Cardiac septum (tissue), 1 donor: ENCODE results near the gene SDK1. TPM values are rescaled to one million over a fixed set of nuclear protein-coding genes. Genes with fewer than 3 reads are reported as not detected.
"Not testable (repeated sequence)": the region's sequence is repeated elsewhere in the genome, so short reads cannot be mapped to it uniquely, and the experiment has no call there.

ENCODE experiments used
- DNase-seq: peaks from one replicate; pipeline ENCODE4 v3.0.0-alpha.2; 2020; ENCODE audit warnings: low spot score
- intact Hi-C: fragments of 100-400 bp; cut with DNase I; formaldehyde crosslinking; loops from one replicate; pipeline ENCODE4 v1.14.0; 2022
- total RNA-seq: library from RNA; stranded (reverse); fragmentation: NEBNext Ultra II Directional; extraction: Animal tissue kit (Norgen Biotek cat#: 25700); gene quantifications from one replicate; pipeline ENCODE4 v1.2.1, GENCODE V29; 2021
- donor health status: DM: no; HTN: no; CAD: no.

The SDK1 gene
- total RNA-seq, 1 donor from 2014 or later: 0.32 TPM

DNA sequence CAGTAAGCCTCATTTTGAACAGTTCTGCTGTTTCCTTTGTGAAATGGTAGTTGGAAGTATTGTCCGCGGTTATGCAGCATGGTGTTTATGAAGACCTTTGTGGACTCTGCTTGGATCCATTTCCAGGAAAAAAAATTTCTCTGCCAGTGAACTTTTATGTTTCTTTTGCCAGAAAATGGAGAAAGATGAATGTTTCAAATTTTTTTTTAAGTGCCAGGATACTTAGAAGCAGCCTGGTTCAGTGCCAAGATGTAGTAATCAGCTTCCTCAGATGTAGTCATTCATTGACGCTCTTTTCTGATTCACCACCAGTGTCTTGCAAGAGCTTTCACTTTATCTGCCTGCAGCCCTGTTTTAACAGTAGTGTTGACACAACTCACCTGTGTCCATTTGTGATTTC lies 258.2 kb downstream of the SDK1 start:
- no peak for DNase-seq
- intact Hi-C loops: no loop called here

- DNase-seq: no peak
- intact Hi-C loops: no loop called here
These were observed 259.4 kb downstream of the SDK1 start for GRCh38 chr7:3560495-3560894.

GRCh38 chr7:3561932-3562331 lies 260.9 kb downstream of the SDK1 start:
- DNase-seq: no peak
- intact Hi-C loops: no loop called here

DNA sequence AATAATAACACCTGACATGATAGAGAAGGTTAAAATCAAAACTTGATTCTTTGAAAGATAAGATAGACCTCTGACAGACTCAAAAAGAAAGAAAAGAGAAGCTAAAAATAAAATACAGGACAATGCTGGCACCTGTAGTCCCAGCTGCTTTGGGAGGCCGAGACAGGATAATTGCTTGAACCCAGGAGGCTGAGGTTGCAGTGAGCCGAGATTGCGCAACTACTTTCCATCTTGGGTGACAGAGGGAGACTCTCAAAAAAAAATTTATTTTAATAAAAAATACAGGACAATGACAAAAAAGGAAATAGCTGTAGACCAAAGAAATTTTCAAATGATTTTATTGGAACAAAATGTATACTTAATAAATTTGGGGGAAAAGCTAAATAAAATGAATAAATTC lies 263.2 kb downstream of the SDK1 start:
- intact Hi-C loops: no loop called here
- no peak for DNase-seq

GRCh38 chr7:3568516-3568915 lies 267.5 kb downstream of the SDK1 start:
- no peak for DNase-seq
- intact Hi-C loops: no loop called here

- intact Hi-C loops: no loop called here
- no peak for DNase-seq
These were observed 268.6 kb downstream of the SDK1 start for GRCh38 chr7:3569643-3570042.

DNA sequence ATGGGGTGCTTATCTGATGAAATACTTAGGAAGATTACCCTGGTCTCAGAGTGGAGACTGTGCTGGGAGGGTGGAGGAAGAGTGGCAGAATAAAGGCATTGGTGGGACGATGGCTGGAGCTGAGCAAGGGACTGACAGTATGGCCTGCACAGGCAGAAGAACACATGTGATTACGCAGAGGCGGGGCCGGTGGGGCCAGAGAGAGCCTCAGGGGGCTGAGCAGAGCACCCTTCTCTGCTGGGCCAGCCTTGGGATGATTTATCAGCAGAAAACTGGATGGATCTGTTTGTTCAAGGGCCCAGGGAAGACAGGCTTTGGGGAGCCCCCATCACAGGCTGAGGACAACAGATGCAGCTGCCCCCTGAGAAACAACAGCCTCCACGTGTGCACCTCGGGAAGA lies 272.1 kb downstream of the SDK1 start:
- intact Hi-C loops: no loop called here
- DNase-seq: no peak

DNA sequence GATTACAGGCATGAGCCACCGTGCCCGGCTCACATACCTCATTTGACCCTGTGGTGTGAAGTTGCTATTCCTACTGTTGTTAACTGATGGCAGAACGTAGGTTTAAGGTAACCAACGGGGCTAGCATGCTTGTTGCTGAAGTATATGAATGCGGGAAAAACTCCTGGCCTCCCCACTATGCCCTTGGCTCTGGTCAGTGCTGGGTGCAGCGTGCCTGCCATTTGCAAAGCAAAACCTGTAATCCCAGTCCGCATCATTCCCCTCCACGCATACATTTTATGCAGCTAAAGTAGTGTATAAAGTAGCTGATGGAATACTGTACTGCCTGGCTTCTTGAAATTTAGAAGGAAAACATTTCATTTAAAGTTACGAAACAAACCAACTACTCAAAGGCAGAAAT lies 273.3 kb downstream of the SDK1 start:
- intact Hi-C loops: no loop called here
- no peak for DNase-seq

DNA sequence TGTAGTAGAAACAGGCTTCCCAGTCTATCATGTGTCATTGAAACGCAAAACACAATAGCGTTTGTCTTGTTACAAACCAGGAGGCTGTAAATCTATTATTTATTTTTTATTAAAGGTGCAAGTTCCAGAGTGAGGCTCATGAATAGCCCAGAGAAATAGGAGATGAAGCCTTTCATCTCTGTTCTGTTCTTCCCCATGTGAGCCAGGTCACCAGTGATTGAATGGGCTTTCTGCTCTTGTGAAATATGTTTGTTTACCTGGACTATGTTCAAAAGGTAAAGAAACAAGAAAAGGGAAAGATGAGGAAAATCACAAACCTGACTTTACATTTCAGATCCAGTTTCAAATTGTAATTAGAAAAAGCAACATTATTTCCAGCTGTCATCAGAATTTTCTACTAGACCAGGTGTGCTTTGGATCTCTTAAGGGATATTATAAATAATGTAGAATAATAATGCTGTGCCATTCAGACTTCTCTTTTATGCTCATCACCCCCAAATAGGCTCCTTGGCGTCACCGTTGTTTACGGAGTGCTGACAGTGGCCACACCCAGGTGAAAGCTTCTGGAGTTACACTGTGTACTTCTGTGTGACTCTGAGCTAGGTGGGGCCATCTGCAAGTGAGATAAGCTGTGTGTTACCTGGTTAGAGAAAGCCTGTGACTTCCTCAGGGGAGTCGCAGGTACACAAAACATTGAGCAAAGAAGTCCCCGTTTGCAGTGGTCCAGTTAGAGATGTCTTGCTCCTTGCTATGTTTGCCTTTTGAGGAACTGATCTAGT lies 274.9 kb downstream of the SDK1 start:
- intact Hi-C loops: no loop called here
- no peak for DNase-seq

DNA sequence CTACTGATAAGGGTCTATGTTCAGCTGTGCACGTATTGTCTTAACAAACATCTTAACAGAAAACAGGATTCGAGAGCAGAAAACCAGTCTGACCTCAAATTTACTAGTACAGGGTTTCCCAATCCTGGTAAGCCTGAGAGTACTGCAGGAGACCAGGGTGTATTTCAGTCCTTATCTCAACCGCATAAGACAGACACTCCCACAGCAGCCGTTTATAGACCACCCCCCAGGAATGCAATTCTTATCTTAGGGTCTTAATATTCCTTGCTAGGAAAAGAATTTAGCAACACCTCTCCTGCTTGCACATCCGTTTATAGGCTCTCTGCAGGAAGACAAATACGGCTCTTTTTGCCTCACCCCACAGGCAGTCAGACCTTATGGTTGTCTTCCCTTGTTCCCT lies 277.3 kb downstream of the SDK1 start:
- intact Hi-C loops: no loop called here

DNA sequence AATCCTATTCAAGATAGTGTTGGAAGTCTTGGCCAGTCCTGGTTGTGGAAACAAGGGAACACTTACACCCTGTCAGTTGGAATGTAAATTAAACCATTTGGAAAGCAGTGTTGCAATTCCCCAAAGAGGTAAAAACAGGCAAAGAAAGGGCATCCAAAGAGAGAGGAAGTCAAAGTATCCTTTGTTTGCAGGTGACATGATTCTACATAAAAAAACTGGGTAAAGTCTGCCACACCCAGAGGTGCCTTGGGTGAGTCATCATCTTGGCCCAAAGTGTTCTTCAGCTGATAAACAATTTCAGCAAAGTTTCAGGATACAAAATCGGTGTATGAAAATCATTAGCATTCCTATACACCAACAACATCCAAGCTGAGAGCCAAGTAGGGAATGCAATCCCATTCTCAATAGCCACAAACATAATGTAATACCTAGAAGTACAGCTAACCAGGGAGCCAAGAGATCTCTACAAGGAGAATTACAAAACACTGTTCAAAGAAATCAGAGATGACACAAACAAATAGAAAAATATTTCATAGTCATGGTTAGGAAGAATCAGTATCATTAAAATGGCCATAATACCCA lies 278.7 kb downstream of the SDK1 start:
- DNase-seq: no peak
- intact Hi-C loops: no loop called here

More for the DNA sequence above, 277.3 kb downstream of the SDK1 start:
- DNase-seq: no peak

GRCh38 chr7:3582145-3582544 lies 281.1 kb downstream of the SDK1 start:
- DNase-seq, intact Hi-C loops: not testable (repeated sequence)

DNA sequence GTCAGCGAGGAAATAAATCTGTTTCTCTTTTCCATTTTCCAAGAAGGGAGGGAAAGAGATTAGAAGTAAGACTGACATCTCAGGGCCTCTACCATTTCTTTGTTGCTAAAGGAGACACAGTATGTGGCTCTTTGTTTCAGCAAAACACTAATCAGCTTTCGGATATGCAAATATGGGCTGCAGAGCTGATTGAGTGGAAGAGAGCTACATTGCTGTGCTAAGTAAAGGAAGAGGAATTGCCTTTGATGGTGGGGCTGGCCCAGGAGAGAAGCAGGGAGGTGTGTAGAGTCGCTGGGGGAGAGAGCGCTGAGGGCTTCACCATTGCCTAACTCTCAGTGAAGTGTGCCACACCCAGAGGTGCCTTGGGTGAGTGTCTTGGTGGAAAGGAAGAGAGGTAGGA lies 284.8 kb downstream of the SDK1 start:
- intact Hi-C loops: no loop called here
- DNase-seq: no peak

DNA sequence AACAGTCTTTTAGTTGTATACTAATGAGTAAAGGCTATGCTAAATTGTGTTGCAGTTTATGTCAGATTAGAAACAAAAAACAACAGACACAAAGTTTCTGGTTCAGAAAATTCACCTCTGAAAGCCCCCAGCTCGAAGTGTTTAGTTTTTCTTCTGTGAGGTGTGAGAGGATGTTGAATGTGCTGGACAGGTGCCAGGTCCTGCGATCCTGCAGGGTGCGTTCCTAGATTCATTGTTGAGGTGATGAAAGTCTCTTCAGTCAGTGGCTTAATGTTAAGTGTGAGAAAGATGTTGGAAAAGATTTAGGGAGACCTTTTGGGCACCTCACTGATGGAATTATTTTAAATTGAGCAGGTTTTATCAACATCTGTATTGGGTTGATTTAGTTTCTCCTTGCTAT lies 287.3 kb downstream of the SDK1 start:
- intact Hi-C loops: no loop called here
- DNase-seq: no peak

DNA sequence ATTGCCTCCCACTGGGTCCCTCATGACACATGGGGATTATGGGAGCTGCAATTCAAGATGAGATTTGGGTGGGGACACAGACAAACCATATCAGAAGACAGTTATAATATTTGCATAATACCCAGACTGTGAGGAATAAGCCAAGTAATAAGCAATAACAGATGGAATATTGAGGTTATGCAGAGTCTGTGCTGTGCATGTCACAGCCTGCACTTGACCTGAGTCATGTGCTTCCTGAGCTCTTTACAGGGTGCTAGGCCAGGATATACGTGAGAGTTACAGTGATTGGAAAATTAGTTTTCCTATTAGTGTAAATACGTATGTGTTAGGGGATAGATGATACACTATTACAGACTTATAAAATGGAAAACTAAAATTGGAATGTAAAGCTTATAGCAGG lies 288.7 kb downstream of the SDK1 start:
- no peak for DNase-seq

GRCh38 chr7:3591219-3591618 lies 290.2 kb downstream of the SDK1 start:
- intact Hi-C loops: no loop called here
- no peak for DNase-seq

More for the DNA sequence above, 288.7 kb downstream of the SDK1 start:
- intact Hi-C loops: no loop called here

DNA sequence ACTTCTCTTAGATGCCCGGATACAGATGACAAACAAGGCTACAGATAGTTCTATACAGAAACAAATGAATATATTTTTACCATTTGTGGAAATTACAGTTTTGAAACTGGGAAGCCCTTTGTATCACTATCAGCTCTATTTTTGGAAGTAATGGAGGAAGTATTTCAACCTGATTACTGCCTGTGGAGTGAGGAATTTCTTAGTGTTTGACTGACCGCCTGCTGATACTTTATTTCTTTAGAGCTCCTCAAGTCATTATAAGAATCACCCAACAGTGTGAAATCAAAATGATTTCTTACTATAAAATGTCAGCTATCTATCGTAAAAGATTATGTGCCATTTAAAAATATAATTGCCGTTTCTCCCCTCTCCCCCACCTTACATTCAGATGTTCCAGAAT lies 290.9 kb downstream of the SDK1 start:
- intact Hi-C loops: no loop called here
- DNase-seq: no peak

GRCh38 chr7:3592401-3593134 lies 291.5 kb downstream of the SDK1 start:
- no peak for DNase-seq
- intact Hi-C loops: no loop called here

DNA sequence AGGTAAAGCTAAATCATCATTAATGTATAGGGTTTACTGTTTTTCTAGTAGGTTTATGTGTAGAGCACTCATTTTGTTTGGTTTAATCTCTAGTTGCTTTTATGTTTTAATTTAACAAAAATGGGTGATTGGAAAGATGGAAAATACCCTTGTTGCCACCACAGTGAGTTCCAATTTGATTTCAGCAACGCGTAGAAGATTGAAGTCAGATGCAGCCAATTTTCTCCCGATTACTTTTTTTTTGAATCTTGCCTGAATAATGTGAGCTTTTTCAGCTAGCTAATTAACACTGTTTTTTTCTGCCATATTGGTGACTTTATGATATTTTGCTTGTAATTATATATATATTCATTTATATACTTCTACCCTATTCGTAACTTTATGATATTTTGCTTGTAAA lies 293.8 kb downstream of the SDK1 start:
- no peak for DNase-seq
- intact Hi-C loops: no loop called here

- no peak for DNase-seq
- intact Hi-C loops: no loop called here
These were observed 297.8 kb downstream of the SDK1 start for GRCh38 chr7:3598854-3599253.

DNA sequence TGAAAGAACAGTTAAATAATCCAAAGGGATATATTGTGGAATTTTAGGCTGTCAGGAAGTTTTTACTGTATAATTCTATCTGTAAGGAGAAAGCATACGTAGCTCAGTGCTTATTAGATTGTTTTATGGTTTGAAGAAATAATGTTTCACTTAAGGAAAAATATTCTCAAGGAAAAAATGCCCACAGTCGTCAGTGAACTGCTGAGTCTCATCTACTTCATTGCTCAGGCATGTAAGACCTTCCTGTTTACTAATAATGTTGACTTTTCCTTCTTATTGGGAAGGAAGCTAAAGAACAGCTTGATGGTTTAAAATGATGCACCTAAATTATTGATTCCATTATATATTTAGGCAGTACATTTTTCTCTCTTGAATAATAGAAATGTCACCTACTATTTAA lies 304.2 kb downstream of the SDK1 start:
- intact Hi-C loops: no loop called here
- no peak for DNase-seq
